Tibial artery (tissue), 4 donors: ENCODE results near the gene MYBPHL.

Source experiments
- DNase-seq, 2 donors: peaks; one replicate each; pipeline ENCODE4 v3.0.0-alpha.2; 2019
- H3K27ac ChIP-seq, 2 donors: fragments of 200-600 bp; sonication (generic) in 1 of 2; 1 replicate in 1 of 2; 2 replicates in 1 of 2; pipeline ENCODE4 v1.5.1; 2018 to 2019; ENCODE audit warnings: mild to moderate bottlenecking in 1 of 2
- H3K27me3 ChIP-seq, 2 donors: fragments of 200-600 bp; sonication (generic) in 1 of 2; one replicate each; pipeline versions ENCODE4 v1.5.1 to v1.6.0; 2016 to 2019
- H3K36me3 ChIP-seq, 3 donors: fragments of 200-600 bp; sonication (generic) in 2 of 3; one replicate each; pipeline ENCODE4 v1.5.1; 2016 to 2019; ENCODE audit warnings: mild to moderate bottlenecking in 2 of 3
- H3K4me1 ChIP-seq, 4 donors: fragments of 200-600 bp; sonication (generic) in 2 of 4; 1 replicate in 3 of 4; 2 replicates in 1 of 4; pipeline ENCODE4 v1.5.1; 2016 to 2019
- H3K4me3 ChIP-seq, 2 donors: fragments of 200-600 bp; sonication (generic) in 1 of 2; 1 replicate in 1 of 2; 2 replicates in 1 of 2; pipeline ENCODE4 v1.5.1; 2018 to 2019; ENCODE audit warnings: mild to moderate bottlenecking in 2 of 2
- H3K9me3 ChIP-seq, 3 donors: fragments of 200-600 bp; sonication (generic) in 1 of 3; one replicate each; pipeline ENCODE4 v1.5.1; 2016 to 2019
- CTCF ChIP-seq, 2 experiments: fragments of 200-600 bp in 1 of 2; fragments of 450-650 bp in 1 of 2; IDR thresholded peaks; one replicate each; pipeline ENCODE4 v1.5.1; 2017 to 2019; ENCODE audit warnings: antibody characterized with exemption in 2 of 2, mild to moderate bottlenecking in 1 of 2, moderate library complexity in 1 of 2
- intact Hi-C: fragments of 100-400 bp; cut with DNase I; formaldehyde crosslinking; loops from one replicate; pipeline ENCODE4 v1.15.0; 2023; ENCODE audit warnings: low total_unique reads

The MYBPHL gene

GRCh38 chr1:109277434-109278204, 29.2 kb downstream of the MYBPHL start:
- H3K9me3 ChIP-seq = no peaks in the 10 kb centered on the region
- peak; percentile 74 to 84 for DNase-seq
- no peaks in the 10 kb centered on the region for H3K27me3 ChIP-seq
- H3K4me1 ChIP-seq = peaks cover 0 to 23% (median 21%) of the 10 kb centered on the region in 4 donors
- peak; percentile 89 to 91 for TF ChIP-seq CTCF (IDR thresholded peaks at IDR 0.05)
- no peak overlapping the region for H3K4me3 ChIP-seq
- peaks cover 0 to 1% (median 0%) of the 10 kb centered on the region in 3 donors for H3K36me3 ChIP-seq
- intact Hi-C loops = loop anchor here (2.0 kb wide), 1 partner anchor 121 kb away; no protein-coding TSS in a partner anchor
- peak overlapping the region in 1 of 2 donors; percentile 35 for H3K27ac ChIP-seq

- H3K27ac ChIP-seq = no peak overlapping the region
- intact Hi-C loops = loop anchor here (2.0 kb wide), 1 partner anchor 123 kb away; no protein-coding TSS in a partner anchor
Measured at GRCh38 chr1:109275706-109276345, 31.0 kb downstream of the MYBPHL start.

GRCh38 chr1:109274533-109275476, 32.0 kb downstream of the MYBPHL start:
- Histone ChIP-seq H3K27ac (no peak overlapping the region), H3K27me3 (no peaks in the 10 kb centered on the region), H3K4me3 (no peak overlapping the region), H3K36me3 (peaks cover 0 to 27% (median 0%) of the 10 kb centered on the region in 3 donors), H3K4me1 (peaks cover 0 to 12% (median 9%) of the 10 kb centered on the region in 4 donors), H3K9me3 (no peaks in the 10 kb centered on the region)
- peak in 1 of 2 donors; percentile 61 for DNase-seq
- intact Hi-C loops = no loop called here
- no peak for TF ChIP-seq CTCF (IDR thresholded peaks at IDR 0.05)

More at GRCh38 chr1:109275706-109276345, 31.0 kb downstream of the MYBPHL start:
- Histone ChIP-seq H3K4me3 (no peak overlapping the region), H3K9me3 (no peaks in the 10 kb centered on the region), H3K36me3 (peaks cover 0 to 17% (median 0%) of the 10 kb centered on the region in 3 donors), H3K4me1 (peaks cover 0 to 12% (median 9%) of the 10 kb centered on the region in 4 donors), H3K27me3 (no peaks in the 10 kb centered on the region)
- no peak for TF ChIP-seq CTCF (IDR thresholded peaks at IDR 0.05)
- no peak for DNase-seq

GRCh38 chr1:109273570-109274288, 33.1 kb downstream of the MYBPHL start:
- Histone ChIP-seq H3K4me3 (no peak overlapping the region), H3K36me3 (peaks cover 0 to 37% (median 4%) of the 10 kb centered on the region in 3 donors), H3K4me1 (peaks cover 0 to 12% (median 9%) of the 10 kb centered on the region in 4 donors), H3K27ac (no peak overlapping the region), H3K27me3 (no peaks in the 10 kb centered on the region), H3K9me3 (no peaks in the 10 kb centered on the region)
- intact Hi-C loops = no loop called here
- TF ChIP-seq CTCF (IDR thresholded peaks at IDR 0.05) = no peak
- no peak for DNase-seq
